Measurements from ENCODE around the gene ZNF90. TPM values are rescaled to one million over a fixed set of nuclear protein-coding genes. Genes with fewer than 3 reads are reported as not detected.
A peak's percentile ranks its signal among the peaks of the same experiment; 100 is the strongest.

Gene ZNF90
- 23.3 TPM for polyA plus RNA-seq (2013, experiment 1 of 2)
- polyA plus RNA-seq (2013, experiment 2 of 2): 24.6 TPM

- Histone ChIP-seq H2BK5ac (ENCODE audit: low read length) (peak within 1 kb of the TSS; percentile 57), H3K14ac (ENCODE audit: low read length) (peak within 1 kb of the TSS; percentile 61), H3K27ac (replicated peaks; ENCODE audit: low read length) (peak within 1 kb of the TSS; percentile 89), H3K4ac (ENCODE audit: low read length) (no peak within 1 kb of the TSS), H3K4me2 (ENCODE audit: insufficient read depth, low read length, poor library complexity, severe bottlenecking) (peak within 1 kb of the TSS; percentile 75), H2BK15ac (ENCODE audit: low read length) (no peak within 1 kb of the TSS), H3K4me1 (ENCODE audit: control insufficient read depth in 2 of 2, insufficient read depth in 1 of 2, low read depth in 1 of 2, low read length in 2 of 2) (peaks cover 0 to 13% of the 10 kb centered on the region in 2 donors), H3K23ac (ENCODE audit: low read depth, low read length, poor library complexity) (peak within 1 kb of the TSS; percentile 52), H3K36me3 (replicated peaks in 1 of 2; ENCODE audit: control insufficient read depth in 2 of 2, insufficient read depth in 2 of 2, low read length in 2 of 2) (peaks cover 4 to 30% of the 10 kb centered on the region in 2 donors), H4K91ac (ENCODE audit: low read depth, low read length, poor library complexity) (no peak within 1 kb of the TSS), H4K8ac (ENCODE audit: low read depth, low read length) (no peak within 1 kb of the TSS), H2BK120ac (ENCODE audit: low read depth, low read length) (no peak within 1 kb of the TSS), H3K18ac (ENCODE audit: low read length) (peak within 1 kb of the TSS; percentile 91), H3K27me3 (ENCODE audit: control insufficient read depth in 3 of 3, insufficient read depth in 3 of 3, low read depth in 1 of 3, low read length in 3 of 3) (no peaks in the 10 kb centered on the region), H3K4me3 (ENCODE audit: low read length in 2 of 2) (peak within 1 kb of the TSS; percentile 65 to 95), H2BK12ac (ENCODE audit: low read length) (no peak within 1 kb of the TSS), H3K79me1 (ENCODE audit: low read depth, low read length) (peaks cover 1% of the 10 kb centered on the region), H3K9ac (ENCODE audit: low read depth, low read length, poor library complexity) (peak within 1 kb of the TSS; percentile 79), H2AFZ (ENCODE audit: low read length) (peak within 1 kb of the TSS; percentile 84), H2AK5ac (ENCODE audit: low read depth, low read length) (no peak within 1 kb of the TSS), H3K9me3 (replicated peaks in 1 of 2; ENCODE audit: control insufficient read depth in 2 of 2, insufficient read depth in 1 of 2, low read depth in 1 of 2, low read length in 2 of 2) (peaks cover 0 to 40% of the 10 kb centered on the region in 2 donors)
- WGBS, 2 donors (ENCODE audit: extremely low coverage in 2 of 2, insufficient read length in 2 of 2, insufficient replicate concordance in 1 of 2): no CpG with 5 or more reads among the region's 28 CpGs
- peak; percentile 95 for DNase-seq (ENCODE audit: low spot score)
These were observed at the start of gene ZNF90 for GRCh38 chr19:20077791-20078463. ZNF90 (plus strand) TSS chr19:20078000; CDS start chr19:20078133, 133 bp downstream.

DNA sequence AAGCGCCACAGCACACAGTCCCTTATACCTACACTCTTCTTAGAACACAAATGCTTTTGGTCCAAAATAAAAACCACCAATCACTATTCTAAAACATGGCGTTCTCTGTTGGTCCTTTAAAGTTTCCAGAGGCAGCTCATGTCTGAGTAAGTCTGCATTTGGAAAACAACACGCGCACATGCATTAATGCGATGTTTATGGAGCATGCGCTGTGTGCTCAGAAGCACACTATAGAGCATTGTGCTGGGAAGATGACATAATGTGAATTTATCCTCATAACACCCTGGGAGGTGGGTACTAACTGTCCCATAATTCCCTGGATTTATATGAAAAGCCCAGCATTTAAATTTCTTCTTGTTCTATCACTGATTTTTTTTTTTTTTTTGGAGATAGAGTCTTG lies 49.2 kb upstream of the ZNF90 start:
- Histone ChIP-seq H2BK120ac (ENCODE audit: low read depth, low read length) (no peak overlapping the region), H2AFZ (ENCODE audit: low read length) (no peak overlapping the region), H3K4ac (ENCODE audit: low read length) (no peak overlapping the region), H3K4me2 (ENCODE audit: insufficient read depth, low read length, poor library complexity, severe bottlenecking) (no peak overlapping the region), H2AK5ac (ENCODE audit: low read depth, low read length) (no peak overlapping the region), H3K36me3 (replicated peaks in 1 of 2; ENCODE audit: control insufficient read depth in 2 of 2, insufficient read depth in 2 of 2, low read length in 2 of 2) (peaks cover 20 to 86% of the 10 kb centered on the region in 2 donors), H3K27me3 (ENCODE audit: control insufficient read depth in 3 of 3, insufficient read depth in 3 of 3, low read depth in 1 of 3, low read length in 3 of 3) (no peaks in the 10 kb centered on the region), H3K14ac (ENCODE audit: low read length) (no peak overlapping the region), H4K8ac (ENCODE audit: low read depth, low read length) (no peak overlapping the region), H3K18ac (ENCODE audit: low read length) (no peak overlapping the region), H2BK12ac (ENCODE audit: low read length) (no peak overlapping the region), H2BK15ac (ENCODE audit: low read length) (no peak overlapping the region), H4K91ac (ENCODE audit: low read depth, low read length, poor library complexity) (no peak overlapping the region), H3K23ac (ENCODE audit: low read depth, low read length, poor library complexity) (no peak overlapping the region), H3K9me3 (replicated peaks in 1 of 2; ENCODE audit: control insufficient read depth in 2 of 2, insufficient read depth in 1 of 2, low read depth in 1 of 2, low read length in 2 of 2) (peaks cover 1 to 88% of the 10 kb centered on the region in 2 donors), H3K27ac (replicated peaks; ENCODE audit: low read length) (no peak overlapping the region), H3K4me1 (ENCODE audit: control insufficient read depth in 2 of 2, insufficient read depth in 1 of 2, low read depth in 1 of 2, low read length in 2 of 2) (no peaks in the 10 kb centered on the region), H3K79me1 (ENCODE audit: low read depth, low read length) (peaks cover 3% of the 10 kb centered on the region), H3K4me3 (ENCODE audit: low read length in 2 of 2) (no peak overlapping the region), H3K9ac (ENCODE audit: low read depth, low read length, poor library complexity) (no peak overlapping the region), H2BK5ac (ENCODE audit: low read length) (no peak overlapping the region)
- no CpG with 5 or more reads among the region's 6 CpGs for WGBS, 2 donors (ENCODE audit: extremely low coverage in 2 of 2, insufficient read length in 2 of 2, insufficient replicate concordance in 1 of 2)
- DNase-seq (ENCODE audit: low spot score): no peak

- H3K27ac ChIP-seq (replicated peaks; ENCODE audit: low read length): no peak overlapping the region
- no peak overlapping the region for H2AFZ ChIP-seq (ENCODE audit: low read length)
- no peak overlapping the region for H2AK5ac ChIP-seq (ENCODE audit: low read depth, low read length)
- H4K91ac ChIP-seq (ENCODE audit: low read depth, low read length, poor library complexity): no peak overlapping the region
- H2BK5ac ChIP-seq (ENCODE audit: low read length): no peak overlapping the region
- H3K18ac ChIP-seq (ENCODE audit: low read length): no peak overlapping the region
- peaks cover 0 to 7% of the 10 kb centered on the region in 2 donors for H3K4me1 ChIP-seq (ENCODE audit: control insufficient read depth in 2 of 2, insufficient read depth in 1 of 2, low read depth in 1 of 2, low read length in 2 of 2)
- no peak overlapping the region for H2BK12ac ChIP-seq (ENCODE audit: low read length)
- H3K23ac ChIP-seq (ENCODE audit: low read depth, low read length, poor library complexity): no peak overlapping the region
- no peaks in the 10 kb centered on the region for H3K27me3 ChIP-seq (ENCODE audit: control insufficient read depth in 3 of 3, insufficient read depth in 3 of 3, low read depth in 1 of 3, low read length in 3 of 3)
- H3K9ac ChIP-seq (ENCODE audit: low read depth, low read length, poor library complexity): no peak overlapping the region
- no peak overlapping the region for H3K4me3 ChIP-seq (ENCODE audit: low read length in 2 of 2)
- H3K4me2 ChIP-seq (ENCODE audit: insufficient read depth, low read length, poor library complexity, severe bottlenecking): no peak overlapping the region
- H3K4ac ChIP-seq (ENCODE audit: low read length): no peak overlapping the region
- peaks cover 1 to 67% of the 10 kb centered on the region in 2 donors for H3K9me3 ChIP-seq (replicated peaks in 1 of 2; ENCODE audit: control insufficient read depth in 2 of 2, insufficient read depth in 1 of 2, low read depth in 1 of 2, low read length in 2 of 2)
- no peak overlapping the region for H2BK15ac ChIP-seq (ENCODE audit: low read length)
- no peaks in the 10 kb centered on the region for H3K79me1 ChIP-seq (ENCODE audit: low read depth, low read length)
- WGBS, 2 donors (ENCODE audit: extremely low coverage in 2 of 2, insufficient read length in 2 of 2, insufficient replicate concordance in 1 of 2): no CpG with 5 or more reads among the region's 5 CpGs
- no peak overlapping the region for H3K14ac ChIP-seq (ENCODE audit: low read length)
- no peak overlapping the region for H4K8ac ChIP-seq (ENCODE audit: low read depth, low read length)
- peaks cover 15 to 66% of the 10 kb centered on the region in 2 donors for H3K36me3 ChIP-seq (replicated peaks in 1 of 2; ENCODE audit: control insufficient read depth in 2 of 2, insufficient read depth in 2 of 2, low read length in 2 of 2)
- DNase-seq (ENCODE audit: low spot score): no peak
- H2BK120ac ChIP-seq (ENCODE audit: low read depth, low read length): no peak overlapping the region
These were observed 41.9 kb upstream of the ZNF90 start for GRCh38 chr19:20035935-20036334.

DNA sequence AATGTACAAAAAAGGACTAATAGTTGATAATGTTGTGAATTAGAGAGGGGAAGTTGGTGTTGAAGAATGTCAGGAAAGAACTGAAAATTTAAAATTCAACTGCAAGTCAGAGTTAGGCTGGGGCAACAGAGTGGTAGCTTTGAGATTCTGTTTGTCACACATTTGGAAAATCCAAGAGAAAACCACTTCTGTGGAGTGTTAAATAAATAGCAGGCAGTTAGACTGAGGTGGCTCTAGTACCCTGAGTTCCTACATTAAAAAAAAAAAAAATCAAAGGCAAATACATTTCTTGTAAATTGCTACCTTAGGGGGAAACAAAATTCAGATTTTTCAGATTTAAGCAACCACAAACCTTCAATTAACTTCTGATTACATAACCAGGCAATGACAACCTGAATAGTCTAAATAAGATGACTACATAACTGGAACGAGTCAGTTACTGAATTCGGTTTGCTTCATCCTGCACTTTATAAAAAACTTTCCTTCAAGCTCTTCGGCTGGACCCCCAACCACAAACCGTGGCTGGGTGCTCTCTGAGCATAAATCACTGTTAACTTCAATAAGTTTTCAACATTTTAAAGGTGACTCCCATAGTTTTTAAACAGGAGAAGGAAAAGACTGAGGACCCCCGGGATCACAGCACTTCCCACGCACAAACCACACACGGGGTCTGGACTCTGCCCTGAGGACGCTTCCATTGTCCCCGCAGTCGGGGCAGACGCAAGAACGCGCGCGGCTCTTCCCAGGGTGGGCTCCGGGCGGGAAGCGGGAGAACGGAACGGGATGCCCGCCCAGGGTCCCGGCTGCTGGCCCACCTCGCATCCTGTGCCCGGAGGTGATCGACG lies 39.2 kb upstream of the ZNF90 start:
- H2BK12ac ChIP-seq (ENCODE audit: low read length): no peak overlapping the region
- no peaks in the 10 kb centered on the region for H3K27me3 ChIP-seq (ENCODE audit: control insufficient read depth in 3 of 3, insufficient read depth in 3 of 3, low read depth in 1 of 3, low read length in 3 of 3)
- H3K79me1 ChIP-seq (ENCODE audit: low read depth, low read length): no peaks in the 10 kb centered on the region
- H3K4me2 ChIP-seq (ENCODE audit: insufficient read depth, low read length, poor library complexity, severe bottlenecking): peak overlapping the region; percentile 54
- no peak overlapping the region for H2BK120ac ChIP-seq (ENCODE audit: low read depth, low read length)
- no peak overlapping the region for H4K91ac ChIP-seq (ENCODE audit: low read depth, low read length, poor library complexity)
- H3K23ac ChIP-seq (ENCODE audit: low read depth, low read length, poor library complexity): peak overlapping the region; percentile 73
- H2AK5ac ChIP-seq (ENCODE audit: low read depth, low read length): no peak overlapping the region
- no peak overlapping the region for H2BK15ac ChIP-seq (ENCODE audit: low read length)
- no peak overlapping the region for H3K4ac ChIP-seq (ENCODE audit: low read length)
- no peak overlapping the region for H4K8ac ChIP-seq (ENCODE audit: low read depth, low read length)
- no peak for DNase-seq (ENCODE audit: low spot score)
- peak overlapping the region; percentile 89 for H2AFZ ChIP-seq (ENCODE audit: low read length)
- WGBS, 2 donors (ENCODE audit: extremely low coverage in 2 of 2, insufficient read length in 2 of 2, insufficient replicate concordance in 1 of 2): no CpG with 5 or more reads among the region's 26 CpGs
- peak overlapping the region; percentile 95 for H3K9ac ChIP-seq (ENCODE audit: low read depth, low read length, poor library complexity)
- H3K36me3 ChIP-seq (replicated peaks in 1 of 2; ENCODE audit: control insufficient read depth in 2 of 2, insufficient read depth in 2 of 2, low read length in 2 of 2): peaks cover 5 to 43% of the 10 kb centered on the region in 2 donors
- peaks cover 0 to 7% of the 10 kb centered on the region in 2 donors for H3K4me1 ChIP-seq (ENCODE audit: control insufficient read depth in 2 of 2, insufficient read depth in 1 of 2, low read depth in 1 of 2, low read length in 2 of 2)
- H3K14ac ChIP-seq (ENCODE audit: low read length): peak overlapping the region; percentile 82
- H3K9me3 ChIP-seq (replicated peaks in 1 of 2; ENCODE audit: control insufficient read depth in 2 of 2, insufficient read depth in 1 of 2, low read depth in 1 of 2, low read length in 2 of 2): peaks cover 2 to 45% of the 10 kb centered on the region in 2 donors
- peak overlapping the region; percentile 95 for H3K27ac ChIP-seq (replicated peaks; ENCODE audit: low read length)
- peak overlapping the region; percentile 83 to 87 for H3K4me3 ChIP-seq (ENCODE audit: low read length in 2 of 2)
- peak overlapping the region; percentile 75 for H2BK5ac ChIP-seq (ENCODE audit: low read length)
- H3K18ac ChIP-seq (ENCODE audit: low read length): peak overlapping the region; percentile 66
